K562 (cell line): ENCODE measurements around the gene B4GALNT4.
"Not testable (repeated sequence)": the region's sequence is repeated elsewhere in the genome, so short reads cannot be mapped to it uniquely, and the experiment has no call there.

Experiments used
- CTCF ChIP-seq, 3 experiments: IDR thresholded peaks in 2 of 3; conservative IDR thresholded peaks in 1 of 3; 2 replicates each; pipeline ENCODE4 v1.5.1; 2011 to 2012; ENCODE audit warnings: low read length in 3 of 3, mild to moderate bottlenecking in 3 of 3, control low read depth in 2 of 3, improper control_type of control experiment in 1 of 3, inconsistent platforms in 1 of 3, low read depth in 1 of 3, mixed read lengths in 1 of 3, moderate library complexity in 1 of 3; ENCODE audit not compliant: insufficient read depth in 2 of 3
- EGR1 ChIP-seq: fragments of 450-650 bp; conservative IDR thresholded peaks from 2 replicates; pipeline ENCODE4 v1.6.1; 2017; ENCODE audit warnings: mild to moderate bottlenecking
- EP300 ChIP-seq: IDR thresholded peaks from 2 replicates; pipeline ENCODE4 v1.6.1; 2012; ENCODE audit warnings: low read length, improper control_type of control experiment
- FOXA1 ChIP-seq: fragments of 450-650 bp; IDR thresholded peaks from 2 replicates; pipeline ENCODE4 v1.6.1; 2016; ENCODE audit warnings: mild to moderate bottlenecking, borderline replicate concordance
- NR0B1 ChIP-seq: fragments of 450-650 bp; IDR thresholded peaks from one replicate; pipeline ENCODE4 v1.6.1; 2018; ENCODE audit warnings: mild to moderate bottlenecking, moderate library complexity; ENCODE audit not compliant: partially characterized antibody
- ZBTB1 ChIP-seq: sonication (generic); formaldehyde crosslinking; IDR thresholded peaks from 2 replicates; pipeline ENCODE4 v1.8.1; 2023; ENCODE audit warnings: missing genetic modification reagents, low read depth, mild to moderate bottlenecking, borderline replicate concordance
- ZBTB40 ChIP-seq, 2 experiments: fragments of 450-650 bp in 1 of 2; sonication (generic) in 1 of 2; formaldehyde crosslinking in 1 of 2; IDR thresholded peaks; 2 replicates each; pipeline versions ENCODE4 v1.7.1 to v1.9.0; 2016 to 2022; ENCODE audit warnings: inconsistent platforms in 1 of 2, mild to moderate bottlenecking in 1 of 2, missing genetic modification reagents in 1 of 2

GRCh38 chr11:328516-329100, 40.7 kb upstream of the B4GALNT4 start:
- not testable (repeated sequence) for TF ChIP-seq EGR1; NR0B1; CTCF (IDR thresholded peaks at IDR 0.05 in 2 of 3, conservative IDR thresholded peaks at IDR 0.05 in 1 of 3; ENCODE audit: insufficient read depth in 2 of 3, low read depth in 1 of 3, low read length in 3 of 3); FOXA1; ZBTB1 (CRISPR knock-in tag); EP300; ZBTB40 (CRISPR knock-in tag; IDR thresholded peaks at IDR 0.05)
- TF ChIP-seq ZBTB40 (IDR thresholded peaks at IDR 0.05): peak; percentile 45; the same call in 1 of the 2 replicates
